GM21717 (cell line): ENCODE data around the gene PPP4C.

Source experiments
- ATAC-seq: cut with Tn5 transposase; IDR thresholded peaks from one replicate; pipeline ENCODE4 v1.9.1; 2021; ENCODE audit warnings: mild to moderate bottlenecking, moderate library complexity; ENCODE audit not compliant: unreplicated experiment

PPP4C gene

DNA sequence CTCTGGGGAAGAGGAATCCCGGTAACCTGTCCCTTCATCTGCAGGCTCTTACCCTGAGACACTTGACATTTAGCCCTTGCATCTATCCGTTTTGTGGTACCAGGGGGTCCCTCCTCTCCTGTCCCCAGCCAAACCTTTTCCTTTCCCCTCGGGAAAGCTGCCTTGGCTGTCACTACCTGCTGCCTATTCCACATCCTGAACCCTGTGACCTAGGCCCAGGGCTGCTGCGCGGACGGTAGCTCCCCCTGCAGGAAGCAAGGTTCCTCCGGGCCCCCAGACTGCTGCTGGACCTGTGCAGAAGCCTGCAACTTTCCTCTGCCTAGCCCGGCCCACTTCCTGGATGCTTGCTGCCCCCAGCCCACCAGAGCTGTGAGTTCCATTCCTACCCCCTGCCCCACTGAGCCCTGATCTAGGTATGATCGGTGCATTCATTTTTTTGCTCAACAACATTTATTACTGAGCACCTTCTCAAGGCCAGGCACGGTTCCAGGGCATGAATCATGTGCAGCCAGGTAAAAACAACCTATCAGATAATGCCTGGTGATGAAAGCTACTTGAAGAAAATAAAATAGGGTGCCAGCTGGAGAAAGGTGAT, 20.7 kb upstream of the PPP4C start:
- no peak for ATAC-seq

DNA sequence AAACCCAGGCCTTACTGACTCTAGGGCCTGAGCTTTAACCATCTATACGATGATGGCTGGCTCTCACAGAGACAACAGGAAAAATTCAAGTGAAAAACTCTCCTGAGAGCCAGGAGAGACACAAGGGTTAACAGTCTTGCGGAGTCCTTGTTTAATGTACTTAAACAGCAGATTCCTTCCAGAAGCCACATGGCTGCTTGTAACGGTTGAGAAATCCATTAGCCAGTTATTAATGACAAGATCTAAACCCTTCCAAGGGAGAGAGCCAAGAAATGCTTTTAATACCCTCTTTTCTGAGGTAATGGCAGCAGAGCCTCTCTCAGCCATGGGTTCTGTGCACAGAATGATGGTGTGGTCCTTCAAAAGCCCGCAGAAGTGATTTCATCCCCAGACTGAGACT, 15.4 kb upstream of the PPP4C start:
- ATAC-seq = no peak

DNA sequence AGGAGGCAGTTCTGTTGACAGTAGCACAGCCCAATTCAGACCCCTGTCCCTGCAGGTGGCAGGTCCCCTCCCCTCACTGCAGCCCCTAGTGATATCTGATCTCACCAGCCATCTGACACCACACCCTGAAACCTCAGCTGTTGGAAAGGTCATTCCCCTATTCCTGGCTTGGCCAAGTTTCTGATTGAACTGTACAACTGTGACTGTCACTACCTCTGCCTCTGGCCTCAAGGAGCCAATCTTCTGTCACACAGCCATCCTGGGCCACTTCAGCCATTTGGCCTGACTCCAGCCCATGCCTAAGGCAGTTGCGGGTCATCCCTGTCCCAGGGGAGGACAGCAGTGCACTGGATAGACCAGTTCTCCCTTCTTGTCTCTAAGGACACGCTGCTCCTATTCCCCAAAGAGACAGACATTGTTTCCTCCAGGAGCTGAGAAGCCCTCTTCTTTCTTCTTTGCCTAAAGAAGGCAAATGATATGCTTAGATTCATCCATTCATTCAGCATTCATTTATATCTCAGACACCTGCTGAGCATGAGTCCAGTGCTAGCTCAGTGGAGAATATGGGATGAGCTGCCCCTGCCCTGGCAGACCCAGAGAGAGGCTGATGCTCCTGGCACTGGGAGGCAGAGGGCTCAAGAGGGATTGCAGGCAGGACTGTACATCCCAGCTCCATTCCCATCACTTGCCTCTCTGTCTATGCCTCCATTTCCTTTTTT, 14.8 kb upstream of the PPP4C start:
- no peak for ATAC-seq

DNA sequence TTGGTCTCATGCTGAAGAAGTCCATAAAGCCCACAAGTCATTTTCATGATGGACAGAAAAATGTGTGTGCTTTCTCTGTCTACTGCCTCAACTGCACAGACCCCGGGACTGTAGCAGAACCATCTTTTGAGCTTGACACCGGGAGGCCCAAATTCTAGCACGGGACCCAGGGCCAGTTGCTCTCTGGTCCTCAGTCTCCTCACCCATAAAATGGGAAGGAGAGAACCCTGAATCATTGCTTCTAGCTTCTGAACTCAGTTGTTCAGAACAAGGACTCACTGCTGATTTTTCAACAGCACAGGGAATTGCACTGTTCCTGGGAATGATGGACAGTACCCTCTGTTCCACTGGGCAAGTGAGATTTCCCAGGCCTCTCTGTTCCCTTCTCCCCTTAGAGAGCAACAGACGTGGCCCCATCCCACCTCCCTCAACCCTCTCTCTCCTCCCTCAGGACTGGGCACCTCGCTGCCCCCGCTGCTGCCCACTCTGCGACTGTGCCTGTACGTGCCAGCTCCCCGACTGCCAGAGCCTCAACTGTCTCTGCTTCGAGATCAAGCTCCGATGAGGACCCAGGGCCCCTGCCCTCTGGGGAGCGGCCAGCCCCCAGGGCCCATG, 12.4 kb upstream of the PPP4C start:
- no peak for ATAC-seq

DNA sequence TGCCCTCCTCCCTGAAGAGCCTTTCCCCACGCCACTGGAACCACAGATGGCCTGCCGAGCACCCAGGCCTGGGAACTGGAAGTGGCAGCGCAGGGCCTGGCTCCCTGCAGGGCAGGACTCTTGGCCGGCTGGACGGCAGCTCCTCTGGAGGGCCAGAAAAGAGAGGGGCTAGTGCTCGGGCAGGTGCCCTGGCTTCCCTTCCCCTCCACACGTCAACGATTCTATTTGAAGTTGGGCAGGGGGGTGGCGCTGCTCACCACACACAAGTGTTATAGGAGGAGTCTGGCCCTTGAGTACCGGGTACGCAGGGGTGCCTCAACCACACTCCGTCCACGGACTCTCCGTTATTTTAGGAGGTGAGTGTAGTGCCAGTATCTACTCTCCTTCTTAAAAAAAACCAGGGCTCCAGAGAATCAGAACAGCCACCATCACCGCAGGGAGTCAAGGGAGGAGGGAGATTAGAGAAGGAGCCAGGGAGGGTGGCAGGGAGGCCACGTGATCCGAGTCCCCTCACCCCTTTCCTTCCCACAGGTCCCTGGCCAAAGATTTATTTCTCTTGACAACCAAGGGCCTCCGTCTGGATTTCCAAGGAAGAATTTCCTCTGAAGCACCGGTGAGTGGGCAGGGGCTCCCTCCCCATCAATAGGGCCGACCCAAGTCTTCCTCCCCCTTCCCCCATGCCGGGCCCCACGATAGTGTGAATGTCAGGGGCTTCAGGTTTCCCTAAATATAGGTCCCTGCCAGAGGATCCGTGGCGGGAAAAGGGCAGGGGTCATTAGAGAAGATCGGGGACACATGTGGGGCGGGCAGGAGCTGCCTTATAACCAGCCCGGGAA, 11.7 kb upstream of the PPP4C start:
- no peak for ATAC-seq

DNA sequence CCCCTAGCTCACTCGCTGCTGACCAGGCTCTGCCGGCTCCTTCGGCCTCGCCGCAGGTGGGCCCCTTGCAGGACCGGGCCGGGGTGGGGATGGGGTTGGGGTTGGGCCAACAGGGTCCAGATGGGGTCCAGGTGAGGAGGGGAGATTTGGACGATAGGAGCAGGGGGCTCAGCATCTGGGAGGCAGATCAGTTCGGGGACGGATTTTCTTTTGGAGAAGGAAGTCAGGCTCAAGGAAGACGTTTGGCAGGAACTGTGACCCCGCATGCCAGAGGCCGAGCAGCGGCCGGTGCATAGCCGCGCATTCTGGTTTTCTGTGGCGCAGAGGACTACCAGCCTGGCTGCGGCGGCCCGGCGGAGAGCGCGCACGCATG, 11.1 kb upstream of the PPP4C start:
- ATAC-seq = peak; percentile 2

DNA sequence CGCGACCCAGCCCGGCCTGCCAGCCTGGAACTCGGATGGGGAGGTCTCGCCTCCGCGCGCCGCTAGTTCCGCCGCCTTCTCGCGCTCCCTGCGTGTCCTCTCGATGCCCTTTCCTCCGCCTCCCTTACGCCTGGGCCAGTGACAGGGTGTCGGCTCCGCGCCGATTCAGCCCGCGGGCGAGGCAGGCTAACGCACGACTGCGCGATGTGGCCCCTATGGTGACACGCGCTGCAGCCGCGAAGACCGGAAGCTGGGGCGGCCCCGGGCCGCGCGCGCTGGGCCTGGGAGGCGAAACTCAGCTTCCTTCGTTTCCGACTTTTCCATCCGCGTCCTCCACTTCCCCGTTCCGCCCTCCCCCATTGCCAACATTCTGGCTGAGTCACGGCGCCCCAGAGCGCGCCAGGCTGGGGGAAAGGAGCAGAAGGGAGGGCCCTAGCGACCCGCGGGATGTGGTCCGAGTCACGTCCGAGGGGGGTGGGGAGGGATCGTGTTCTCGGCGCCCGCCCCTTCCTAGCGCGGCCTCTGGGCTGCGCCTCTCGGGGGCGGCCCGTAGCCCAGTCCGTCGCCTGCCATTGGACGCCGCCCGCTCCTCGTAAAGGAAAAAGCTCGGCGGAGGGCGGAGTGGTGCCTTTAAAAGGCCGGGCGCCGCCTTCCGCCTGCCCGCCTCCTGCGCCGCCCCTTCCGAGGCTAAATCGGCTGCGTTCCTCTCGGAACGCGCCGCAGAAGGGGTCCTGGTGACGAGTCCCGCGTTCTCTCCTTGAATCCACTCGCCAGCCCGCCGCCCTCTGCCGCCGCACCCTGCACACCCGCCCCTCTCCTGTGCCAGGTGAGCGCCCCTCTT, 10.5 kb upstream of the PPP4C start, which contains the start of gene ALDOA:
ALDOA (plus strand) TSS at position 659 of the 841 bp plus-strand sequence. CDS start 1,138 bp downstream, outside the sequence.
- peak; percentile 63 for ATAC-seq

DNA sequence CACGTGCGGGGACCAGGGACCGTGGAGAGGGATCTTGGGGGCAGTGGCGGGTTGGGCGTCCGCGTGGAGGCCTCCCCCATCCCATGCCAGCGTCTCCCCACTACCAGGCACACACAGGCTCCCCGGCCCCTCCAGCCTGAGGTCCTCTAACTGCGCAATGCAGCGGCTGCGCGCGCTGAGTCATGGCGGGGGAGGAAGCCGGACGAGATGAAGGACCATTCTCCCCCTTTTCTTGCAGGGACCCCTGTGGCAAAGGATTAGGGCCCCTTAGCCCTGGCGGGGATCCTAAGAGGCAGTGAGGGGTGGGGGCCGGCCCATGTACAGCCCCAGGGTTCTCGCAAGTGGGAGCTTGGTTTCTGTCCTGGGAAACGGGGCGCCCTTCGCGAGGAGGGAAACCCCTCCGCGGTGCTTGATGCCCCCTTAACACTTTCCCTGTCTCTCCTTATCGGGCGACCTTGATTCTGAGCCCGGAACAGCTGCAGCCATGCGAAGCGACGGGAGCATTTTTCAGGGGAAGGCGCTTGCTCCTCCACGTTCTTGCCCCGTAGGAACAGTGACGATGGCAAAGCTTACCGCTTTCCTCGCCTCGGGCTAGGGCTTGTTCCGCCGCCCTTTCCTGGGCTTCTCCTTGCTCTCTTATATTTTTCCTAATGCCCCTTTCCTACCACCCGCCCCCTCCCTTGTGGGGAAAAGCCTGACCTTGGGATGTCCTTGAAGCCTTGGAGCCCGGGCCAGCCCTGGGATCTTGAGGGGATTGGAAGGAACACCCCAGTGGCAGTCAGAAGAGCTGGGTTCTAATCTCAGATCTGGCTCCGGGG, 9.6 kb upstream of the PPP4C start:
- no peak for ATAC-seq

DNA sequence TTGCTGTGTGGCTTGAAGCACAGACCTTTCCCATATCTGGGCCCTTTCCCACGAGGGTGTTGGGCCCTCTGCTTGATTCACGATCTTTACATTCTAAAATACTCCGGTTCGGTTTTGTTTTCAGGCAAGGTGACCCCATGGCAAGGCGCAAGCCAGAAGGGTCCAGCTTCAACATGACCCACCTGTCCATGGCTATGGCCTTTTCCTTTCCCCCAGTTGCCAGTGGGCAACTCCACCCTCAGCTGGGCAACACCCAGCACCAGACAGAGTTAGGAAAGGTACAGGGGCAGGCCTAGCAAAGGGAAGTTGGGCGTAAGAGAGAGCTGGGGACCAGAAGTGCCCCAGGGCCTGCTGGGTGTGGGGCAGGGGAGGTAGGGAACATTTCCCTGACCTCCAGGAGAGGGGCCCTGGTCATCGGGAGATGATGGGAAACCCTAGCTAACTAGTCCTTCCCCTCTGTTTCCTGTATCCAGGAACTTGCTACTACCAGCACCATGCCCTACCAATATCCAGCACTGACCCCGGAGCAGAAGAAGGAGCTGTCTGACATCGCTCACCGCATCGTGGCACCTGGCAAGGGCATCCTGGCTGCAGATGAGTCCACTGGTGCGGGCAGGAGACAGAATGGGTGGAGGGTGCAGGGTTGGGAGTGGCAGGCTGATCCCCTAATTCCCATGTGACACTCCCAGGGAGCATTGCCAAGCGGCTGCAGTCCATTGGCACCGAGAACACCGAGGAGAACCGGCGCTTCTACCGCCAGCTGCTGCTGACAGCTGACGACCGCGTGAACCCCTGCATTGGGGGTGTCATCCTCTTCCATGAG, 8.8 kb upstream of the PPP4C start:
- no peak for ATAC-seq

DNA sequence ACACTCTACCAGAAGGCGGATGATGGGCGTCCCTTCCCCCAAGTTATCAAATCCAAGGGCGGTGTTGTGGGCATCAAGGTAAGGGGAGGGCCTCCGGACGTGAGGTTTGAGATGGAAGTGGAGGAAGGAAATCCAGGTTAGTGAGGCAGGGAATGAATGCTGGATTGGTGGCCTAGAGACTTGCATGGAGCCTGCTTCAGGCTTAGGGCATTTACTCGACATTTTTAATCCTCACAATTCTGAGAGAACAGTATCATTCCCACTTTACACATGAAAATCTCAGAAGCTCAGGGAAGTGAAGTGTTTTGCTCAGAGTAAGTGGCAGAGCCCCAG, 8.2 kb upstream of the PPP4C start:
- no peak for ATAC-seq

DNA sequence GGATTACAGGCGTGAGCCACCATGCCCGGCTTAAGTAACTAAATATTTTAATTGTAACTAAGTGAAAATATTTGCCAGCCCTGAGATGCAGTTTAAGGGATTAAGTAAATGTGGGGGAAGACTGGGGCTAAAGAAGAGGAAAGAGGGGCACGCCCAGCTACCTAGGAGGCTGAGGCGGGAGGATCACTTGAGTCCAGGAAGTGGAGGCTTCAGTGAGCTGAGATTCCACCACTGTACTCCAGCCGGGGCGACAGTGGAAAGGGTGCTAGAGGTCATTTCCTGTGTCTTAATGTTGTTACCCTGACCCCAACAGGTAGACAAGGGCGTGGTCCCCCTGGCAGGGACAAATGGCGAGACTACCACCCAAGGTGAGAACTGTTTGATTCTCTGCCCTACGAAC, 7.5 kb upstream of the PPP4C start:
- ATAC-seq = no peak

DNA sequence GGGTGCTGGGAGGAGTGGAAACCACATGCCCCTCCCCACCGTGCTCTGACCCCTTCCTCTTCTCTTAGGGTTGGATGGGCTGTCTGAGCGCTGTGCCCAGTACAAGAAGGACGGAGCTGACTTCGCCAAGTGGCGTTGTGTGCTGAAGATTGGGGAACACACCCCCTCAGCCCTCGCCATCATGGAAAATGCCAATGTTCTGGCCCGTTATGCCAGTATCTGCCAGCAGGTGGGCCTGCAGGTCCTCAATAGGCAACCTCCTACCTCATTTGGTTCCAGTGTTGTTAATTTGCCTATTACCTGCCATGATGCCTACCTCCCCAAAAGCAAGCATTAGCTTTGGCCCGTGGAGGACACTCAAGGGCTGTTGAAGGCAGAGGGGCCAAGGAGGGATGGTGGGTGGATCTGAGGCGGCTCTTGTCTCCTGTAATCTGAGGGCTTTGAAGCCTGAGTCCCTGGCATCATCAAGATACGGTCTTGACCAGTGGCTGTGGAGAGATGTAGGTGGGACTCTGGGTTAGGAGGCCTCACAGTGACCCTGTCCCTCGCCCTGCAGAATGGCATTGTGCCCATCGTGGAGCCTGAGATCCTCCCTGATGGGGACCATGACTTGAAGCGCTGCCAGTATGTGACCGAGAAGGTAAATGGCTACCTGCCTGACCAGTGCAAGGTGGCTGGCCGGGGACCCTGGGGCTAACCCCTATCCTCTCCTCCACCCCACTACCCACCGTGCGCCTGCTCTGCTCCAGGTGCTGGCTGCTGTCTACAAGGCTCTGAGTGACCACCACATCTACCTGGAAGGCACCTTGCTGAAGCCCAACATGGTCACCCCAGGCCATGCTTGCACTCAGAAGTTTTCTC, 6.8 kb upstream of the PPP4C start:
- ATAC-seq = no peak

DNA sequence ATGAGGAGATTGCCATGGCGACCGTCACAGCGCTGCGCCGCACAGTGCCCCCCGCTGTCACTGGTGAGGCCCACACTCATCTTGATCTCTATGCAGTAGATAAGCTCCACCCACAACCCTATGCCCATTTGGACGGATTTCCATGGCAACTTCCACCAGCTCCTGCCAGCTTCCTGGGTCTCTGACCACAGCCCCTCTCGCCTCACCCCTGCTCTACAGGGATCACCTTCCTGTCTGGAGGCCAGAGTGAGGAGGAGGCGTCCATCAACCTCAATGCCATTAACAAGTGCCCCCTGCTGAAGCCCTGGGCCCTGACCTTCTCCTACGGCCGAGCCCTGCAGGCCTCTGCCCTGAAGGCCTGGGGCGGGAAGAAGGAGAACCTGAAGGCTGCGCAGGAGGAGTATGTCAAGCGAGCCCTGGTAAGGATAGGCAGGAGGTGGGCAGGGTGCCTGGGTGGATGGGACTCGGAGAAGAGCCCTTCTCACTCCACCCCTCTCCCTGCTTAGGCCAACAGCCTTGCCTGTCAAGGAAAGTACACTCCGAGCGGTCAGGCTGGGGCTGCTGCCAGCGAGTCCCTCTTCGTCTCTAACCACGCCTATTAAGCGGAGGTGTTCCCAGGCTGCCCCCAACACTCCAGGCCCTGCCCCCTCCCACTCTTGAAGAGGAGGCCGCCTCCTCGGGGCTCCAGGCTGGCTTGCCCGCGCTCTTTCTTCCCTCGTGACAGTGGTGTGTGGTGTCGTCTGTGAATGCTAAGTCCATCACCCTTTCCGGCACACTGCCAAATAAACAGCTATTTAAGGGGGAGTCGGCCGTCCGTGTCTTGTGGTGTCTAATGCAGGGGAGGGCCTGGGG, 6.0 kb upstream of the PPP4C start:
- no peak for ATAC-seq

DNA sequence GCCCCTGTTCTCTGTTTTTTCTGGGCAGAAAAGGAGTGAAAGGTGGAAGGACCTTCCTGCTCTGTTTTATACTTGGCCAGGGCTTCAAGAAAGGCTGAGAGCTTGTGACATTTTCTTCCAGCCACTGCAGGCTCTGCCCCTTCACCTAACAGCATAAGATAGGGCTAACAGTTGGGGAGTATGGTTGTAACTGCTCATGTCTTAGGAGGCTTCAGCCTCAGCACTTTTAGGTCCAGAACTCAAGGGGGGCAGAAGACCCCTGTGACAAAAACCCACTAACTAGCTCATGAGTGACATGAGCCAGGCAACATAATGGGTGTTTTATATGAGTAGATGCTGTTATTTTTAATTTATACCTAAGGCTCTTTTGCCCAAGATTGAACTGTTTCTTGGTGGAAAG, 5.3 kb upstream of the PPP4C start:
- no peak for ATAC-seq

DNA sequence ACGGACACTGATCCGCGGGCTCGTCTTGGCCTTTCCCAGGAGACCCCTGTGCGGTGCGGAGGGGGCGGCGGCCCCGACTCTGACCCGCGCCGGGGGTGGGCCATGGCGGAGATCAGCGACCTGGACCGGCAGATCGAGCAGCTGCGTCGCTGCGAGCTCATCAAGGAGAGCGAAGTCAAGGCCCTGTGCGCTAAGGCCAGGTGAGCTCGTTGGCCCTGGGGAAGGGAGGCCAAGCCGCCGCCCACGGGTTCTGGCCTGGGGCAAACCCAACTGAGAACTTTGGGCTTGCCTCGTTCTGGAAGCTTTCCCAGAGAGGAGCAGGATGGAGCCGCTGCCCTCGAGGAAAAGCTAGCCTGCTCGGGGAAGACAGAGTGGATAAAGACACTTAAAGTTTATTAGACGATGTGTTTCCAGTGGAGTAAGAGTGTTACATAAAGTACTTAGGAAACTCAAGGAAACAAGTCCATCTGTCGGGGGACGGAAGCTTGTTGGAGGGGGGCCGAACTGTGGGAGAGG, 540 bp downstream of the PPP4C start:
- ATAC-seq = no peak

DNA sequence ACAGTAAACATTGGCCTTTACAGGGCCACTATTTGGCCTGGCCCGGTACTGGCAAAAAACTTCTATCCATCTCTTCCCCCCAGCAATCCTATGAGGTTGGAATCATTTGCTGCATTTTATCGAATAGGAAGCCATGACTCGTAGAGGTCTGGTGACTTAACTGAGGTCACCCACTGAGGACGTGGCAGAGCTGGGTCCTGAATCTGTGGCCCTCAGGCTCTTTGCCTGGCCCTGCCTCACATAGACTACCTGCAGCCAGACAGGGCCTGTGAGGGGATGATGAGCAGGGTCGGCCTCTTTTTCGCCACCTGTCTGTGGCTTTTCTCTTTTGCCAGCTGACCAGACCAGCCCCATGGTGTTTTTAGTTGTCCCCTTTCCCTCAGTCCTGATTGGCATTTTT, 1.9 kb downstream of the PPP4C start:
- no peak for ATAC-seq

DNA sequence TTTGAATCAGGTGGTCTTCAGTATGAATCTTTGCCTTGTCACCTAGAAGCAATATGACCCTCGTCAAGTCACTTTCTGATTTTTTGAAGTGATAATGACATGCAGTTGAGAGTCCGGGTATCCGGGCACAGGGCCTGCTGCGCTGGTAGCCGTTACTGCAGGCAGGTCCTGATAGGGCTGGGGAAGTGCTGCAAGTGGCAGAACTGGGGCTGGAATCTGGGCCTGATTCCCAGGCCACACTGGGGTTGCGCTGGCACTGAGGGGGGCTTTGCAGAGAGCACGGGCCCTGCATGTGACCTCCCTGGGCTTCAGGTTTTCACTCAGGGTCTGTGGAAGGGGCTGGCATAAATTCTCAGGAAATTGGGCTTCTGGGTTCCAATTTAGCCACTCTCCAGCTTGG, 3.0 kb downstream of the PPP4C start:
- ATAC-seq = no peak
